CD4-positive, alpha-beta T cell (primary cell): Measurements from ENCODE around the gene CGREF1. TPM values are rescaled to one million over a fixed set of nuclear protein-coding genes. Genes with fewer than 3 reads are reported as not detected.

ENCODE experiments used
- ATAC-seq: fragments of 200-7000 bp; cut with Tn5 transposase; one replicate; pipeline ENCODE4 v1.10.0; 2022; ENCODE audit warnings: mild to moderate bottlenecking; ENCODE audit not compliant: poor library complexity
- CTCF ChIA-PET: fragments of 350-600 bp; sonication (Branson Sonifier 250); formaldehyde crosslinking; loops from one replicate; lab custom pipeline; 2021; ENCODE audit warnings: antibody characterized with exemption, inconsistent platforms; lab: Charles Lee
- POLR2A ChIA-PET: fragments of 350-600 bp; sonication (Branson Sonifier 250); formaldehyde crosslinking; loops from one replicate; lab custom pipeline; 2021; ENCODE audit warnings: antibody characterized with exemption, inconsistent platforms; lab: Charles Lee
- DNase-seq, 14 experiments: peaks; one replicate each; pipeline ENCODE4 v3.0.0-alpha.2; 2013 to 2020; ENCODE audit warnings: mixed read lengths in 2 of 14
- H3K27ac ChIP-seq, 2 donors: one replicate each; pipeline versions ENCODE4 v1.5.1 to v1.7.0; 2013; ENCODE audit warnings: low read length in 2 of 2, low read depth in 1 of 2, mild to moderate bottlenecking in 1 of 2
- H3K27me3 ChIP-seq, 2 experiments: 1 replicate in 1 of 2; 2 replicates in 1 of 2; pipeline versions ENCODE4 v1.6.1 to v1.7.0; 2013; ENCODE audit warnings: low read length in 2 of 2, control low read depth in 1 of 2, mild to moderate bottlenecking in 1 of 2, moderate library complexity in 1 of 2; ENCODE audit not compliant: insufficient read depth in 2 of 2, control insufficient read depth in 1 of 2
- H3K36me3 ChIP-seq: one replicate; pipeline ENCODE4 v1.6.1; 2013; ENCODE audit warnings: low read length, control low read depth; ENCODE audit not compliant: insufficient read depth
- H3K4me1 ChIP-seq: one replicate; pipeline ENCODE4 v1.6.1; 2013; ENCODE audit warnings: low read length, control low read depth; ENCODE audit not compliant: insufficient read depth
- H3K4me3 ChIP-seq: one replicate; pipeline ENCODE4 v1.5.1; 2013; ENCODE audit warnings: mild to moderate bottlenecking, low read length, moderate library complexity
- H3K9me3 ChIP-seq, 2 experiments: 1 replicate in 1 of 2; 2 replicates in 1 of 2; pipeline versions ENCODE4 v1.6.1 to v1.7.0; 2013; ENCODE audit warnings: low read length in 2 of 2, mild to moderate bottlenecking in 2 of 2, control low read depth in 1 of 2, moderate library complexity in 1 of 2; ENCODE audit not compliant: control insufficient read depth in 1 of 2, insufficient read depth in 1 of 2
- H3K27ac Mint-ChIP-seq: one replicate; pipeline ENCODE4 v1.8.0; 2020; ENCODE audit warnings: mixed read lengths
- H3K27me3 Mint-ChIP-seq: one replicate; pipeline ENCODE4 v1.8.0; 2021; ENCODE audit warnings: mixed read lengths
- H3K36me3 Mint-ChIP-seq: one replicate; pipeline ENCODE4 v1.8.0; 2021; ENCODE audit warnings: low read depth, mixed read lengths
- H3K4me1 Mint-ChIP-seq: one replicate; pipeline ENCODE4 v1.8.0; 2021; ENCODE audit warnings: low read depth, mixed read lengths
- H3K4me3 Mint-ChIP-seq: one replicate; pipeline ENCODE4 v1.8.0; 2020; ENCODE audit warnings: mild to moderate bottlenecking, mixed read lengths
- H3K9me3 Mint-ChIP-seq: one replicate; pipeline ENCODE4 v1.8.0; 2020; ENCODE audit warnings: mixed read lengths
- CTCF ChIP-seq: fragments of 200-600 bp; IDR thresholded peaks from one replicate; pipeline ENCODE4 v1.8.0; 2022; ENCODE audit warnings: antibody characterized with exemption, mild to moderate bottlenecking
- intact Hi-C, 2 experiments: fragments of 100-400 bp; cut with DNase I in 1 of 2; cut with micrococcal nuclease in 1 of 2; formaldehyde crosslinking; loops; one replicate each; pipeline versions ENCODE4 v1.15.1 to v1.9.0; 2023 to 2025; cut with DNase I, micrococcal nuclease
- polyA plus RNA-seq, 2 donors: library from polyadenylated mRNA; unstranded; fragments of 120-200 nt; gene quantifications; one replicate each; pipeline ENCODE4 v1.2.1, GENCODE V29; 2013
- total RNA-seq, 174 experiments: library from RNA in 2 of 174; stranded (reverse) in 2 of 174; gene quantifications; one replicate each; pipeline ENCODE4 v1.2.3 and lab custom pipeline; 2021 to 2026

The CGREF1 gene
- not detected for total RNA-seq
- 0.11 TPM for polyA plus RNA-seq (2013, experiment 1 of 2)
- polyA plus RNA-seq (2013, experiment 2 of 2): 0.65 TPM
- 0 to 18.0 (median 0.40) reads per million in 172 experiments for total RNA-seq (lab: John Stamatoyannopoulos, UW)

GRCh38 chr2:27118525-27119329 is at the start of gene CGREF1:
CGREF1 (minus strand) TSS chr2:27119128; CDS start chr2:27104366, 14,762 bp downstream.
- Mint-ChIP-seq H3K36me3 (no peaks in the 10 kb centered on the region), H3K9me3 (no peaks in the 10 kb centered on the region), H3K4me1 (peaks cover 18% of the 10 kb centered on the region), H3K27me3 (peaks cover 33% of the 10 kb centered on the region), H3K27ac (no peak within 1 kb of the TSS), H3K4me3 (peak within 1 kb of the TSS; percentile 81)
- TF ChIP-seq CTCF: no peak
- ATAC-seq: no peak
- peaks cover 21% of the 10 kb centered on the region for H3K4me1 ChIP-seq
- peak in 2 of 14 experiments; percentile 25 to 43 for DNase-seq
- H3K27me3 ChIP-seq: peaks cover 13 to 14% of the 10 kb centered on the region in 2 experiments
- H3K36me3 ChIP-seq: no peaks in the 10 kb centered on the region
- H3K27ac ChIP-seq: no peak within 1 kb of the TSS
- intact Hi-C loops: no loop called here
- peak within 1 kb of the TSS; percentile 24 for H3K4me3 ChIP-seq
- peaks cover 0 to 4% of the 10 kb centered on the region in 2 experiments for H3K9me3 ChIP-seq
- CTCF ChIA-PET: no interaction called here
- POLR2A ChIA-PET: interaction anchor here (0.8 kb wide), 1 partner anchor 47 kb away, joined by 3 read pairs; the partner anchor contains the start of gene OST4

GRCh38 chr2:27164960-27165763 is 46.2 kb upstream of the CGREF1 start:
- H3K9me3 Mint-ChIP-seq: no peaks in the 10 kb centered on the region
- H3K4me3 ChIP-seq: no peak overlapping the region
- ChIA-PET POLR2A (interaction anchor here (0.8 kb wide), 1 partner anchor 170 kb away, joined by 3 read pairs; no protein-coding TSS in a partner anchor), CTCF (no interaction called here)
- intact Hi-C loops: no loop called here
- no peaks in the 10 kb centered on the region for H3K36me3 ChIP-seq
- H3K4me3 Mint-ChIP-seq: no peak overlapping the region
- H3K27ac Mint-ChIP-seq: no peak overlapping the region
- peaks cover 1 to 3% of the 10 kb centered on the region in 2 experiments for H3K27me3 ChIP-seq
- no peaks in the 10 kb centered on the region for H3K36me3 Mint-ChIP-seq
- DNase-seq (no peak), ATAC-seq (no peak)
- TF ChIP-seq CTCF: no peak
- peaks cover 8% of the 10 kb centered on the region for H3K27me3 Mint-ChIP-seq
- H3K9me3 ChIP-seq: no peaks in the 10 kb centered on the region
- peaks cover 5% of the 10 kb centered on the region for H3K4me1 ChIP-seq
- H3K4me1 Mint-ChIP-seq: peaks cover 4% of the 10 kb centered on the region
- no peak overlapping the region for H3K27ac ChIP-seq

- Histone ChIP-seq H3K9me3 (no peaks in the 10 kb centered on the region), H3K4me3 (no peak overlapping the region), H3K27ac (no peak overlapping the region), H3K27me3 (no peaks in the 10 kb centered on the region), H3K4me1 (no peaks in the 10 kb centered on the region), H3K36me3 (no peaks in the 10 kb centered on the region)
- ChIA-PET CTCF (no interaction called here), POLR2A (no interaction called here)
- DNase-seq (no peak), ATAC-seq (no peak)
- intact Hi-C loops: no loop called here
- H3K27ac Mint-ChIP-seq: no peak overlapping the region
- H3K27me3 Mint-ChIP-seq: peaks cover 4% of the 10 kb centered on the region
- TF ChIP-seq CTCF: no peak
- H3K4me1 Mint-ChIP-seq: no peaks in the 10 kb centered on the region
- H3K36me3 Mint-ChIP-seq: no peaks in the 10 kb centered on the region
- no peak overlapping the region for H3K4me3 Mint-ChIP-seq
- H3K9me3 Mint-ChIP-seq: no peaks in the 10 kb centered on the region
Measured at GRCh38 chr2:27162151-27163121, 43.5 kb upstream of the CGREF1 start.
